Endothelial cell (in vitro differentiated cells): Measurements from ENCODE around the gene DOCK10. TPM values are rescaled to one million over a fixed set of nuclear protein-coding genes. Genes with fewer than 3 reads are reported as not detected.

Experiments
- DNase-seq: peaks from one replicate; pipeline ENCODE4 v3.0.0; 2021; ENCODE audit warnings: low spot score
- H3K27ac Mint-ChIP-seq: one replicate; pipeline ENCODE4 v1.8.0; 2021; ENCODE audit warnings: mixed read lengths, inconsistent platforms; ENCODE audit not compliant: unreplicated experiment
- H3K27me3 Mint-ChIP-seq: one replicate; pipeline ENCODE4 v1.8.0; 2021; ENCODE audit warnings: mild to moderate bottlenecking, moderate library complexity, mixed read lengths, inconsistent platforms; ENCODE audit not compliant: unreplicated experiment
- H3K36me3 Mint-ChIP-seq: one replicate; pipeline ENCODE4 v1.8.0; 2021; ENCODE audit warnings: mild to moderate bottlenecking, low read depth, mixed read lengths, inconsistent platforms; ENCODE audit not compliant: unreplicated experiment
- H3K4me1 Mint-ChIP-seq: one replicate; pipeline ENCODE4 v1.8.0; 2021; ENCODE audit warnings: mild to moderate bottlenecking, mixed read lengths, inconsistent platforms; ENCODE audit not compliant: unreplicated experiment
- H3K4me3 Mint-ChIP-seq: one replicate; pipeline ENCODE4 v1.8.0; 2021; ENCODE audit warnings: mild to moderate bottlenecking, mixed read lengths, inconsistent platforms; ENCODE audit not compliant: unreplicated experiment
- H3K9me3 Mint-ChIP-seq: one replicate; pipeline ENCODE4 v1.8.0; 2021; ENCODE audit warnings: mixed read lengths, inconsistent platforms; ENCODE audit not compliant: unreplicated experiment
- total RNA-seq: library from RNA; stranded (reverse); fragmentation: NEBNext Ultra II Directional; extraction: Animal tissue kit (Norgen Biotek cat#: 25700); gene quantifications from one replicate; pipeline ENCODE4 v1.2.1, GENCODE V29; 2021; ENCODE audit not compliant: unreplicated experiment
- TF ChIP-seq, protein P1 (sequence below): fragments of 200-600 bp; sonication (generic); IDR thresholded peaks from one replicate; pipeline ENCODE4 v1.5.0; 2021; ENCODE audit warnings: antibody characterized with exemption; ENCODE audit not compliant: unreplicated experiment

The DOCK10 gene
- total RNA-seq, 1 donor from 2014 or later, result 7.6 TPM

GRCh38 chr2:224749136-224749535 is 293.1 kb downstream of the DOCK10 start:
- no peaks in the 10 kb centered on the region for H3K36me3 Mint-ChIP-seq
- no peak overlapping the region for H3K4me3 Mint-ChIP-seq
- H3K27me3 Mint-ChIP-seq, result peaks cover 2% of the 10 kb centered on the region
- H3K9me3 Mint-ChIP-seq, result no peaks in the 10 kb centered on the region
- TF ChIP-seq, protein P1, sequence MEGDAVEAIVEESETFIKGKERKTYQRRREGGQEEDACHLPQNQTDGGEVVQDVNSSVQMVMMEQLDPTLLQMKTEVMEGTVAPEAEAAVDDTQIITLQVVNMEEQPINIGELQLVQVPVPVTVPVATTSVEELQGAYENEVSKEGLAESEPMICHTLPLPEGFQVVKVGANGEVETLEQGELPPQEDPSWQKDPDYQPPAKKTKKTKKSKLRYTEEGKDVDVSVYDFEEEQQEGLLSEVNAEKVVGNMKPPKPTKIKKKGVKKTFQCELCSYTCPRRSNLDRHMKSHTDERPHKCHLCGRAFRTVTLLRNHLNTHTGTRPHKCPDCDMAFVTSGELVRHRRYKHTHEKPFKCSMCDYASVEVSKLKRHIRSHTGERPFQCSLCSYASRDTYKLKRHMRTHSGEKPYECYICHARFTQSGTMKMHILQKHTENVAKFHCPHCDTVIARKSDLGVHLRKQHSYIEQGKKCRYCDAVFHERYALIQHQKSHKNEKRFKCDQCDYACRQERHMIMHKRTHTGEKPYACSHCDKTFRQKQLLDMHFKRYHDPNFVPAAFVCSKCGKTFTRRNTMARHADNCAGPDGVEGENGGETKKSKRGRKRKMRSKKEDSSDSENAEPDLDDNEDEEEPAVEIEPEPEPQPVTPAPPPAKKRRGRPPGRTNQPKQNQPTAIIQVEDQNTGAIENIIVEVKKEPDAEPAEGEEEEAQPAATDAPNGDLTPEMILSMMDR, result no peak
- no peak overlapping the region for H3K27ac Mint-ChIP-seq
- H3K4me1 Mint-ChIP-seq, result no peaks in the 10 kb centered on the region
- DNase-seq, result no peak

GRCh38 chr2:224747765-224748164 is 294.5 kb downstream of the DOCK10 start:
- Mint-ChIP-seq H3K36me3 (no peaks in the 10 kb centered on the region), H3K27me3 (peaks cover 2% of the 10 kb centered on the region), H3K4me3 (no peak overlapping the region), H3K4me1 (no peaks in the 10 kb centered on the region), H3K27ac (no peak overlapping the region), H3K9me3 (no peaks in the 10 kb centered on the region)
- DNase-seq, result no peak
- TF ChIP-seq, protein P1, result no peak

- Mint-ChIP-seq H3K36me3 (peaks cover 19% of the 10 kb centered on the region), H3K4me3 (no peak overlapping the region), H3K4me1 (no peaks in the 10 kb centered on the region), H3K27me3 (peaks cover 2% of the 10 kb centered on the region), H3K9me3 (peaks cover 18% of the 10 kb centered on the region), H3K27ac (no peak overlapping the region)
- TF ChIP-seq, protein P1, result no peak
- no peak for DNase-seq
Observed at GRCh38 chr2:224736227-224736626, 306.0 kb downstream of the DOCK10 start.

GRCh38 chr2:224734949-224735348 is 307.3 kb downstream of the DOCK10 start:
- Mint-ChIP-seq H3K27me3 (peaks cover 2% of the 10 kb centered on the region), H3K4me3 (no peak overlapping the region), H3K36me3 (peaks cover 19% of the 10 kb centered on the region), H3K9me3 (peaks cover 18% of the 10 kb centered on the region), H3K27ac (no peak overlapping the region), H3K4me1 (no peaks in the 10 kb centered on the region)
- TF ChIP-seq, protein P1, result no peak
- DNase-seq, result no peak

- Mint-ChIP-seq H3K9me3 (peaks cover 16% of the 10 kb centered on the region), H3K36me3 (peaks cover 8% of the 10 kb centered on the region), H3K4me3 (no peak overlapping the region), H3K4me1 (no peaks in the 10 kb centered on the region), H3K27ac (no peak overlapping the region), H3K27me3 (peaks cover 2% of the 10 kb centered on the region)
- TF ChIP-seq, protein P1, result no peak
- no peak for DNase-seq
Observed at GRCh38 chr2:224731665-224732064, 310.6 kb downstream of the DOCK10 start.
